Endothelial cell (in vitro differentiated cells): Measurements from ENCODE around the gene SART3. TPM values are rescaled to one million over a fixed set of nuclear protein-coding genes. Genes with fewer than 3 reads are reported as not detected.

Experiments
- DNase-seq: peaks from one replicate; pipeline ENCODE4 v3.0.0; 2021; ENCODE audit warnings: low spot score
- H3K27ac Mint-ChIP-seq: one replicate; pipeline ENCODE4 v1.8.0; 2021; ENCODE audit warnings: mixed read lengths, inconsistent platforms; ENCODE audit not compliant: unreplicated experiment
- H3K27me3 Mint-ChIP-seq: one replicate; pipeline ENCODE4 v1.8.0; 2021; ENCODE audit warnings: mild to moderate bottlenecking, moderate library complexity, mixed read lengths, inconsistent platforms; ENCODE audit not compliant: unreplicated experiment
- H3K36me3 Mint-ChIP-seq: one replicate; pipeline ENCODE4 v1.8.0; 2021; ENCODE audit warnings: mild to moderate bottlenecking, low read depth, mixed read lengths, inconsistent platforms; ENCODE audit not compliant: unreplicated experiment
- H3K4me1 Mint-ChIP-seq: one replicate; pipeline ENCODE4 v1.8.0; 2021; ENCODE audit warnings: mild to moderate bottlenecking, mixed read lengths, inconsistent platforms; ENCODE audit not compliant: unreplicated experiment
- H3K4me3 Mint-ChIP-seq: one replicate; pipeline ENCODE4 v1.8.0; 2021; ENCODE audit warnings: mild to moderate bottlenecking, mixed read lengths, inconsistent platforms; ENCODE audit not compliant: unreplicated experiment
- H3K9me3 Mint-ChIP-seq: one replicate; pipeline ENCODE4 v1.8.0; 2021; ENCODE audit warnings: mixed read lengths, inconsistent platforms; ENCODE audit not compliant: unreplicated experiment
- CTCF ChIP-seq: fragments of 200-600 bp; sonication (generic); IDR thresholded peaks from one replicate; pipeline ENCODE4 v1.5.0; 2021; ENCODE audit warnings: antibody characterized with exemption; ENCODE audit not compliant: unreplicated experiment
- total RNA-seq: library from RNA; stranded (reverse); fragmentation: NEBNext Ultra II Directional; extraction: Animal tissue kit (Norgen Biotek cat#: 25700); gene quantifications from one replicate; pipeline ENCODE4 v1.2.1, GENCODE V29; 2021; ENCODE audit not compliant: unreplicated experiment

Gene SART3
- total RNA-seq, 1 donor from 2014 or later = 67.8 TPM

DNA sequence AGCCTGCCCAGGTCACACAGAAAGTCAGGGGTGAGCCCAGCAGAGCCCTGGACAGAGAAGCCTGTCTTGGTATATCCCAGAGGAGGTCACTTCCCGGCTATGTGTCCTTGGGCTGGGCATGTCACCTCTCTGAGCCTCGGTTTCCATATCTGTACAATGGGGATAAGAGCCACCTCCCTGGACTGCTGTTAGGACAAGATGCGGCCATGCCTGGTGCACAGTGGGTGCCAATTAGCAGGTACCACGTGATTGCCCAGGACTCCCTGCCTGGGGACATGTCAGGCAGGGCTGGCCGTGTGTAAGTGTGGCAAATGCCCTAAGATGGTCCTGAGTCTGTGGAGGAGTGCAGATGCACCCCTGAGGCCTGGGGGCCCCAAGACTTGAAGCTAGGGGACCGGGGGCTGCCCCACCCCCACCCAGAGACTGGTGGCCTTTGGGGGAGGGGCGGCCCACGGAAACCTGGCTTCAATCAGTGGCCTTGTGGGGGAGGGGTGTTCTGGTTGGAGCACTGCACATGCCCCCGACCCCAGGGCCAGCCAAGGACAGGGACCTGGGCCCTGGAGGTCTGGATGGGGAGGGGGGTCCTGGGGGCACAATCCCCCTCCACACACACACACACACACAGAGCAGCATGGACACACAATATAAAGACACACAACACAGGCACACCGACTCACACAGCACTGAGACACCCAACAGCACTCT is 36.0 kb upstream of the SART3 start:
- no peaks in the 10 kb centered on the region for H3K9me3 Mint-ChIP-seq
- no peak for DNase-seq
- H3K36me3 Mint-ChIP-seq = no peaks in the 10 kb centered on the region
- no peak for TF ChIP-seq CTCF
- H3K27me3 Mint-ChIP-seq = peaks cover 4% of the 10 kb centered on the region
- no peak overlapping the region for H3K27ac Mint-ChIP-seq
- no peaks in the 10 kb centered on the region for H3K4me1 Mint-ChIP-seq
- no peak overlapping the region for H3K4me3 Mint-ChIP-seq

GRCh38 chr12:108595711-108596647 is 35.0 kb upstream of the SART3 start:
- Mint-ChIP-seq H3K36me3 (no peaks in the 10 kb centered on the region), H3K27me3 (peaks cover 6% of the 10 kb centered on the region), H3K4me3 (no peak overlapping the region), H3K4me1 (peaks cover under 1% of the 10 kb centered on the region), H3K27ac (no peak overlapping the region), H3K9me3 (no peaks in the 10 kb centered on the region)
- DNase-seq = no peak
- TF ChIP-seq CTCF = no peak

DNA sequence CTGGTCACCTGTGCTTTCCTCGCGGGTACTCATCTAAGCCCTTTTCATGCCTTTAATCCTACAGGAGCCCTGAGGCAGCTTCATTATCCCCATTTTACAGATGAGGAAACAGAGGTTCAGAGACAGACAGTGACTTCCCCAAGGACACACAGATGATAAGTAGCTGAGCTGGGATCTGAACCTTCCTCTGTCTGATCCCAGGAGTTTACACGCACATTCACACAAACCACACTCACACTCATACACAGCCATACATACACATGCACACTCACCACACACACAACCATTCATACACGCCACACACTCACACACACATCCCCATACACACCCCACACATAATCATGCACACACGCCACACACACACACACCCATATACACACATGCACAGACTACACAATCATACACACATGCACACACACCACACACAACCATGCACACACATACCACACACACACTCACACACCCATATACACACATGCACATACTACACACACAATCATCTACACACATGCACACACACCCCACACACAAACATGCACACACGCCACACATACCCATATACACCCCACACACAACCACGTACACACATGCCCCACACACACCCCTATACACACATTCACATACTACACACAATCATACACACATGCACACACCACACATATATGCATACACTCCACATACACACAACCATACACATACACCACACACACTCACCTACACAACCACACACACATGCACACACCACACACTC is 34.2 kb upstream of the SART3 start:
- no peak for DNase-seq
- Mint-ChIP-seq H3K27me3 (peaks cover 8% of the 10 kb centered on the region), H3K9me3 (no peaks in the 10 kb centered on the region), H3K4me1 (peaks cover 3% of the 10 kb centered on the region), H3K27ac (no peak overlapping the region), H3K4me3 (no peak overlapping the region), H3K36me3 (no peaks in the 10 kb centered on the region)
- no peak for TF ChIP-seq CTCF

DNA sequence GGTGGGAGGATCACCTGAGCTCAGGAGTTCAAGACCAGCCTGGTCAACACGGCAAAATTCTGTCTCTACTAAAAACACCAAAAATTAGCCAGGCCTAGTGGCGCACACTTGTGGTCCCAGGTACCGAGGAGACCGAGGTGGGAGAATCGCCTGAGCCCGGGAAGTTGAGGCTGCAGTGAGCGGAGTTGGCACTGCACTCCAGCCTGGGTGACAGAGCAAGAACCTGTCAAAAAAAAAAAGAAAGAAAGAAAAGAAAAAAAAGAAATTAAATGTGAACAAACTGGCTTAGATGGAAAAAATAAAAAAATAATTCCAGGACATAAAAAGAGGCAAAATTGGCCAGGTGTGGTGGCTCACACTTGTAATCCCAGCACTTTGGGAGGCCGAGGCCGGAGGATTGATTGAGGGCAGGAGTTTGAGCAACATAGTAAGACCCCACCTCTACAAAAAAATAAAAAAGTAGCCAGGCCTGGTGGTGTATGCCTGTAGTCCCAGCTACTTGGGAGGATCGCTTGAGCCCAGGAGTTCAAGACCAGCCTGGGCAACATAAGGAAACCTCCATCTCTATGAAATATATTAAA is 33.4 kb upstream of the SART3 start:
- TF ChIP-seq CTCF = no peak
- Mint-ChIP-seq H3K36me3 (no peaks in the 10 kb centered on the region), H3K4me1 (peaks cover 3% of the 10 kb centered on the region), H3K27me3 (peaks cover 8% of the 10 kb centered on the region), H3K4me3 (no peak overlapping the region), H3K27ac (no peak overlapping the region), H3K9me3 (no peaks in the 10 kb centered on the region)
- DNase-seq = no peak
